Measurements from ENCODE around the gene P2RX7. TPM values are rescaled to one million over a fixed set of nuclear protein-coding genes. Genes with fewer than 3 reads are reported as not detected.

P2RX7 gene
- total RNA-seq, 2 experiments from 2014 or later: 5.0 to 6.6 TPM

DNA sequence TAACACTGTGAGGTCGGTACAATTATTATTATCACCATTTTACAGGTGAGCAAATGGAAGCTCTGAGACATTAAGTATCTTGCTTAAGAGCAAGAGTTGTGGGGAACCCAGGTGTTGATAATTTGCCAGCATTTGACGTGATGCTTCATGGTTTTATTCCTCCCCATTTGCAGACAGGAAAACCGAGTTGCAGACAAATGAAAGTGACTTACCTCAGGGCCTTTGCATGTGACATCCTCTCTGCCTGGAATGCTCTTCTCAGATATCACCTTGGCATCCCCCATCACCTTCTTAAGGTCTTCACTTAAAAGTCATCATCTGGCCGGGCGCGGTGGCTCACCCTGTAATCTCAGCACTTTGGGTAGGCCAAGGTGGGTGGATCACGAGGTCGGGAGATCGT, 21.0 kb upstream of the P2RX7 start:
- DNase-seq (no peak), ATAC-seq (no peak)
- POLR2A ChIA-PET: no interaction called here
- intact Hi-C loops (cut with DNase I, micrococcal nuclease): loop anchor here (2.0 to 10.0 kb wide), 4 partner anchors 111 to 471 kb away; partner anchors contain the start of gene CABP1 (in 2 of the 2)
- no peaks in the 10 kb centered on the region for H3K9me3 Mint-ChIP-seq (ENCODE audit: low read depth)
- no peaks in the 10 kb centered on the region for H3K27me3 Mint-ChIP-seq
- no peak overlapping the region for H3K27ac Mint-ChIP-seq
- H3K4me1 Mint-ChIP-seq: peaks cover 5% of the 10 kb centered on the region
- H3K4me3 Mint-ChIP-seq: no peak overlapping the region
- H3K36me3 Mint-ChIP-seq (ENCODE audit: low read depth): no peaks in the 10 kb centered on the region
- CTCF ChIA-PET: interaction anchor here (1.3 to 1.7 kb wide), 3 partner anchors 34 to 530 kb away, joined by 3 to 8 read pairs (median 5); no protein-coding TSS in a partner anchor

DNA sequence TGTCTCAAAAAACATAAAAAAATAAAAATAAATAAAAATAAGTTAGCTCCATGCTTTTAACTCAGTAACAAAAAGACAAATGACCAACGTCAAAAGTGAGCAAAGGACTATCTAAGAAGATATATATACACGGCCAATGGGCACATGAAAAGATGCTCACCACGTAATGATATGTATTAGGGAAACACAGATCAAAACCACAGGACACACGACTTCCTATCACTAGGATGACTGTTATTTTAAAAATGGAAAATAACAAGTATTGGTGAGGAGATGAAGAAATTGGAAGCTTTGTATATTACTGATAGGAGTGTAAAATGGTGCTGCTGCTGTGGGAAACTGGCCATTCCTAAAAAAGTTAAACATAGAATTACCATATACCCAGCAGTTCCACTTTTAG, 20.2 kb upstream of the P2RX7 start:
- POLR2A ChIA-PET: no interaction called here
- Mint-ChIP-seq H3K9me3 (ENCODE audit: low read depth) (no peaks in the 10 kb centered on the region), H3K4me1 (peaks cover 5% of the 10 kb centered on the region), H3K27ac (no peak overlapping the region), H3K4me3 (no peak overlapping the region), H3K36me3 (ENCODE audit: low read depth) (no peaks in the 10 kb centered on the region), H3K27me3 (no peaks in the 10 kb centered on the region)
- ATAC-seq: no peak
- no peak for DNase-seq
- intact Hi-C loops (cut with DNase I, micrococcal nuclease): loop anchor here in 1 of 2 experiments (10.0 kb wide), 1 partner anchor 468 kb away; the partner anchor contains the start of gene CABP1
- CTCF ChIA-PET: interaction anchor here (1.0 to 1.7 kb wide), 2 partner anchors 12 to 141 kb away, joined by 4 to 8 read pairs; no protein-coding TSS in a partner anchor

DNA sequence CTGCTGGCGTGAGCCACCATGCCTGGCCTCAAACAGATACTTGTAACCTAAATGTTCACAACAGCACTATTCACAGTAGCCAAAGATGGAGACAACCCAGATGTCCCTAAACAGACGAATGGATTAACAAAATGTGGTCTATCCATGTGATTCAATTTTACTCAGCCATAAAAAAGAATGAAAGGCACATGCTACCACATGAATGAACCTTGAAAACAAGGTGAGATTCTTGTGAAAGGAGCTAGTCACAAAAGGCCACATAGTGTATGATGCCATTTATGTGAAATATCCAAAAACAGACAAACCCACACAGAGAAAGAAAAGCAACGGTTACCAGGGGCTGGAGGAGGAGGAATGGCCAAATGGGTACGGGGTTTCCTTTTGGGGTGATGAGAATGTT, 19.6 kb upstream of the P2RX7 start:
- intact Hi-C loops (cut with DNase I, micrococcal nuclease): loop anchor here in 1 of 2 experiments (10.0 kb wide), 1 partner anchor 468 kb away; the partner anchor contains the start of gene CABP1
- ATAC-seq: no peak
- no peak overlapping the region for H3K27ac Mint-ChIP-seq

DNA sequence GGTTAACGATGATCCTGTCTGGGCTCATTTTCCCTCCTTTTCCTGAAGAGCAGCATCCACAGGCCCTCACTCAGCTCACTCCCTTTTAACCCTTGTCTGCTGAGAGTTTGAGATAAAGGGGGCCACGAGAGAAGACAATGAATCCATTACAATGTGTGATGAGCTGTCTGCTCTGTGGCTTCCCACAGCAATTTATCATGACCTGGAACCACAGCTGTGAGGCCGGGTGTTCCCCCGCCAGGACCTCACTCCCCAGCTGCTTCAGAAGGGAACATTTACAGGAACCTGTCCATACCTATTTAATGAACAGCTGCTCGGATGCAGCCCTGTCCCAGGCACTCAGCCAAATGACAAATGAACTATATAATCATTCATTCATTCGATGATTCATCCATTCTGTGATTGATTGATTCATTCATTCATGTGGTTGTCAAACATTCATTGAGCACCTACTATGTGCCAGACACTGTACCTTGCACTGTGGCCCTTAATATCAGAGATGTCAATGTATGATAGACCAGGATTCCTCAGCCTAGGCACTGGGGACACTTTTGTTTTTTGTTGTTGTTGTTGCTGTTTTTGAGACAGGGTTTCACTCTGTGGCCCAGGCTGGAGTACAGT, 18.5 kb upstream of the P2RX7 start:
- Mint-ChIP-seq H3K4me3 (no peak overlapping the region), H3K27me3 (no peaks in the 10 kb centered on the region), H3K4me1 (peaks cover 5% of the 10 kb centered on the region), H3K9me3 (ENCODE audit: low read depth) (no peaks in the 10 kb centered on the region), H3K27ac (no peak overlapping the region), H3K36me3 (ENCODE audit: low read depth) (no peaks in the 10 kb centered on the region)
- no peak for DNase-seq
- ChIA-PET POLR2A (interaction anchor here (0.6 kb wide), 1 partner anchor 103 kb away, joined by 6 read pairs; no protein-coding TSS in a partner anchor), CTCF (no interaction called here)
- intact Hi-C loops (cut with DNase I, micrococcal nuclease): loop anchor here in 1 of 2 experiments (10.0 kb wide), 1 partner anchor 469 kb away; the partner anchor contains the start of gene CABP1
- no peak for ATAC-seq

More for the DNA sequence above, 19.6 kb upstream of the P2RX7 start:
- H3K4me1 Mint-ChIP-seq: peaks cover 5% of the 10 kb centered on the region
- H3K36me3 Mint-ChIP-seq (ENCODE audit: low read depth): no peaks in the 10 kb centered on the region
- CTCF ChIA-PET: interaction anchor here (1.0 to 1.7 kb wide), 2 partner anchors 13 to 141 kb away, joined by 4 to 8 read pairs; no protein-coding TSS in a partner anchor
- POLR2A ChIA-PET: no interaction called here
- no peaks in the 10 kb centered on the region for H3K27me3 Mint-ChIP-seq
- H3K4me3 Mint-ChIP-seq: no peak overlapping the region
- no peaks in the 10 kb centered on the region for H3K9me3 Mint-ChIP-seq (ENCODE audit: low read depth)
- DNase-seq: no peak

DNA sequence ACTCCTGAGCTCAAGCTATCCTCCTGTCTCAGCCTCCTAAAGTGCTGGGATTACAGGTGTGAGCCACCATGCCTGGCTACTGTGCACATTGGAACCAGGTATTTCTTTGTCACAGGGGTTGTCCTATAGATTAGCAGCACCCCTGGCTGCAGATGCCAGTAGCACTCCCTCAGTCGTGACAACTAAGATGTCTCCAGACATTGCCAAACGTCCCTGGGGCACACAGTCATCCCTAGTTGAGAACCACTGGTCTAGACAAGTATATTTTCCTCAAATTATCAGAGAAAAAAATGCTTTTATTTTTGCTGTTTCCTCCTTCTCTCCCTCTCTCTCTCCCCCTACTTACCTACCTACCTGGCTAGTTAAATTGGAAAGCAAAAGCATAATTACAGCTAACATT, 17.9 kb upstream of the P2RX7 start:
- ChIA-PET POLR2A (interaction anchor here (0.6 kb wide), 1 partner anchor 102 kb away, joined by 6 read pairs; no protein-coding TSS in a partner anchor), CTCF (interaction anchor here (0.5 to 1.1 kb wide), 4 partner anchors 45 to 183 kb away, joined by 3 read pairs; no protein-coding TSS in a partner anchor)
- DNase-seq: no peak
- no peak overlapping the region for H3K27ac Mint-ChIP-seq
- no peaks in the 10 kb centered on the region for H3K9me3 Mint-ChIP-seq (ENCODE audit: low read depth)
- H3K4me3 Mint-ChIP-seq: no peak overlapping the region
- H3K4me1 Mint-ChIP-seq: peaks cover 5% of the 10 kb centered on the region
- intact Hi-C loops (cut with DNase I, micrococcal nuclease): loop anchor here in 1 of 2 experiments (10.0 kb wide), 1 partner anchor 470 kb away; the partner anchor contains the start of gene CABP1
- H3K27me3 Mint-ChIP-seq: no peaks in the 10 kb centered on the region
- H3K36me3 Mint-ChIP-seq (ENCODE audit: low read depth): no peaks in the 10 kb centered on the region
- no peak for ATAC-seq

DNA sequence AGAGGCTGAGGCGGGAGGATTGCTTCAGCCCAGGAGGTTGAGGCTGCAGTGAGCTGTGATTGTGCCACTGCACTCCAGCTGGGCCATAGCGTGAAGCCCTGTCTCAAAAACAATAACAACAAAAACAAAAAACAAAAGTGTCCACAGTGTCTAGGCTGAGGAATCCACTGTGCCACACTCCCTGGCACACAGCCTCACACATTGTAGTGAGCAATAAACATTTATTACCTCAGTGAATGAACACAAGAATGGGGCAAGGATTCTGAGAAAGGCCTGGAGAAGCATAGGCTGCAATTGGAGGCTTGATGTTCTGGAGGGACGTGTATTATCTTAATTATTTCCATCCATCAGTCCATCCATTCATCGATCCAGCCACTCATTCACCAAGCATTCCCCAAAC, 17.1 kb upstream of the P2RX7 start:
- Mint-ChIP-seq H3K36me3 (ENCODE audit: low read depth) (no peaks in the 10 kb centered on the region), H3K4me1 (peaks cover under 1% of the 10 kb centered on the region), H3K27me3 (no peaks in the 10 kb centered on the region), H3K27ac (no peak overlapping the region), H3K9me3 (ENCODE audit: low read depth) (no peaks in the 10 kb centered on the region), H3K4me3 (no peak overlapping the region)
- intact Hi-C loops (cut with DNase I, micrococcal nuclease): loop anchor here in 1 of 2 experiments (10.0 kb wide), 1 partner anchor 471 kb away; the partner anchor contains the start of gene CABP1
- POLR2A ChIA-PET: no interaction called here
- DNase-seq (no peak), ATAC-seq (no peak)
- CTCF ChIA-PET: interaction anchor here (1.1 kb wide), 1 partner anchor 54 kb away, joined by 3 read pairs; no protein-coding TSS in a partner anchor

DNA sequence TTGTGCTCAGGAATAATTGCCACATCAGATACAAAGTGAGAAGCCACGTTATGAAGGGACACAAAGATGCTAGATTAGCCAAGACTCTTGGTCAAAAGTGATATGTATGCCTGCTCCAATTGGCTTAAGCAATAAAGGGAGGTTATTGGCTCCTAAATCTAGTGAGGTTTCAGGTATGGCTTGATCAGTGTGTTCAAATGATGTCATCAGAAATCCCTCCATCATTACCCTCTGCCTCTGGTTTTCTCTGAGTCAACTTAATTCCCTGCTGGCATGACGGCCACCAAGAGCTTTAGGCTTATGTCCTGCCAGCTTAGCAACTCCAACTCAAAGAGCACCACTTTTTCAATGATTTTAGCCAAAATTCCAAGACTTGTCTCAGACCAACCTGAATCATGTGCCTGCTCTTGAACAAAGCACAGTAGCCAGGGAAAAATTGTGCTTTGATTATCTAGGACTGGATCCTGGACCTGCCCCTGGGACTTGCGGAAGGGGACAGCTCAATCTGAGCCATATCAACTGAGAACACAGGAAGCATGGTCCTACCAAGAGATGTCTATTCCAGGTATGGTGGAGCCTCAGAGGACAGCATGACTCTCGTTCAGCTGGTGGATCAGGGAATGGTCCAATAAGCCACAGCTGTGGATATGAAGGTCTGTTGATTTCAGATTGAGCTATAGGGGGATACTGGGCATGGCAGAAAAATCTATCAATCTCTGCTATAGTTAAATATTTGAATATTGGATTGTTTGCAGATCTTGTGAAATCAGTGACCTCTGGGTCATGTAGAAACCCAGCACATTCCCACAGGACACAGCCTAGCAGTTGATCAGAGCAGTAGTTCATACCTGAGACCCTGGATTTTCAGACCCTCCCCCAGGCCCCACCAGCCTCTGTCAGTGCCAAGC, 16.1 kb upstream of the P2RX7 start:
- DNase-seq: no peak
- Mint-ChIP-seq H3K9me3 (ENCODE audit: low read depth) (no peaks in the 10 kb centered on the region), H3K4me3 (no peak overlapping the region), H3K27me3 (no peaks in the 10 kb centered on the region), H3K27ac (no peak overlapping the region), H3K36me3 (ENCODE audit: low read depth) (no peaks in the 10 kb centered on the region), H3K4me1 (no peaks in the 10 kb centered on the region)
- ATAC-seq: no peak
- POLR2A ChIA-PET: interaction anchor here (0.6 kb wide), 1 partner anchor 106 kb away, joined by 3 read pairs; no protein-coding TSS in a partner anchor
- CTCF ChIA-PET: interaction anchor here (1.8 kb wide), 1 partner anchor 20 kb away, joined by 6 read pairs; no protein-coding TSS in a partner anchor
- intact Hi-C loops (cut with DNase I, micrococcal nuclease): loop anchor here in 1 of 2 experiments (10.0 kb wide), 1 partner anchor 472 kb away; the partner anchor contains the start of gene CABP1

DNA sequence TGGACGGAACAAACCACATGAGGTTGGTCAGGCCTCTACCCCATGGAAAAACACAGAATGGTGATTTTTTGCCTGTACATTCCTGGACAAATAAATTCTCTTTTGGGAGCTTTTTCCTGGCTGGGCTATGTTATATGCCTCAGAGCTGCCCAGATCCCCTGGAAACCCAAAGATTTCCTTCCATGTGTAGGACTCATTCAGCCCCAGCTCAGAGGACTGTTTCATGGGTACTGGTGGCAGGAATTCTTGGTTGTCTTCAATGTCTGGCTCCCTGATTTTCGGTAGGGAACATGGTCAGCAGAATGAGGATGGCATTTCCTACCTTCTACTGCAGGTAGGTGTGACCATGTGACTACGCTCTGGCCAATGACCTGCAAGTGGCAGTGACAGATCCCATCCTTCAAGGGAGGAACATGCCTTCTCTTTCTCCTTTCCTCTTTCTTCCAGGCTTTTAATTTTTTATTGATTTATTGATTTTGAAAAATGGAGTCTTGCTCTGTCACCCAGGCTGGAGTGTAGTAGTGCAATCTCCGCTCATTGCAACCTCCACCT, 15.4 kb upstream of the P2RX7 start:
- ATAC-seq (no peak), DNase-seq (no peak)
- H3K4me3 Mint-ChIP-seq: no peak overlapping the region
- no peaks in the 10 kb centered on the region for H3K36me3 Mint-ChIP-seq (ENCODE audit: low read depth)
- H3K9me3 Mint-ChIP-seq (ENCODE audit: low read depth): no peaks in the 10 kb centered on the region
- H3K27me3 Mint-ChIP-seq: no peaks in the 10 kb centered on the region
- ChIA-PET CTCF (interaction anchor here (0.6 to 1.8 kb wide), 2 partner anchors 21 to 344 kb away, joined by 3 to 6 read pairs; no protein-coding TSS in a partner anchor), POLR2A (no interaction called here)
- intact Hi-C loops (cut with DNase I, micrococcal nuclease): loop anchor here in 1 of 2 experiments (10.0 kb wide), 1 partner anchor 473 kb away; the partner anchor contains the start of gene CABP1
- no peaks in the 10 kb centered on the region for H3K4me1 Mint-ChIP-seq
- no peak overlapping the region for H3K27ac Mint-ChIP-seq

DNA sequence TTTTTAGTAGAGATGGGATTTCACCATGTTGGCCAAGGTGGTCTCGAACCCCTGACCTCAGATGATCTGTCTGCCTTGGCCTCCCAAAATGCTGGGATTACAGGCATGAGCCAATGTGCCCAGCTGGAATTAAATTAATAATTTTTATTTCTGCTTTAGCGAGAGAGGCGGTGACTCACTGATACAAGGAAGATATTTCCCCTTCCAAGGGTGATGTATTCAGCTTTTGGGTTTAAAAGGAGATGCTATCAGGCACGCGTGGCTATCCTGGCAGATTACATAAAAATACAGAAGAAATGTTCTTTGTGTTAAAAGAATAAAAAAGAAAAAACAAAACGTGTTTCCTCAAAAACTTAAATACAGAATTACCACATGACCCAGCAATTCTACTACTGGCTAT, 12.4 kb upstream of the P2RX7 start:
- peaks cover 19% of the 10 kb centered on the region for H3K4me1 Mint-ChIP-seq
- no peaks in the 10 kb centered on the region for H3K9me3 Mint-ChIP-seq (ENCODE audit: low read depth)
- CTCF ChIA-PET: no interaction called here
- DNase-seq (no peak), ATAC-seq (no peak)
- no peaks in the 10 kb centered on the region for H3K27me3 Mint-ChIP-seq
- no peak overlapping the region for H3K27ac Mint-ChIP-seq
- no peaks in the 10 kb centered on the region for H3K36me3 Mint-ChIP-seq (ENCODE audit: low read depth)
- intact Hi-C loops (cut with DNase I, micrococcal nuclease): no loop called here
- POLR2A ChIA-PET: no interaction called here
- H3K4me3 Mint-ChIP-seq: no peak overlapping the region

DNA sequence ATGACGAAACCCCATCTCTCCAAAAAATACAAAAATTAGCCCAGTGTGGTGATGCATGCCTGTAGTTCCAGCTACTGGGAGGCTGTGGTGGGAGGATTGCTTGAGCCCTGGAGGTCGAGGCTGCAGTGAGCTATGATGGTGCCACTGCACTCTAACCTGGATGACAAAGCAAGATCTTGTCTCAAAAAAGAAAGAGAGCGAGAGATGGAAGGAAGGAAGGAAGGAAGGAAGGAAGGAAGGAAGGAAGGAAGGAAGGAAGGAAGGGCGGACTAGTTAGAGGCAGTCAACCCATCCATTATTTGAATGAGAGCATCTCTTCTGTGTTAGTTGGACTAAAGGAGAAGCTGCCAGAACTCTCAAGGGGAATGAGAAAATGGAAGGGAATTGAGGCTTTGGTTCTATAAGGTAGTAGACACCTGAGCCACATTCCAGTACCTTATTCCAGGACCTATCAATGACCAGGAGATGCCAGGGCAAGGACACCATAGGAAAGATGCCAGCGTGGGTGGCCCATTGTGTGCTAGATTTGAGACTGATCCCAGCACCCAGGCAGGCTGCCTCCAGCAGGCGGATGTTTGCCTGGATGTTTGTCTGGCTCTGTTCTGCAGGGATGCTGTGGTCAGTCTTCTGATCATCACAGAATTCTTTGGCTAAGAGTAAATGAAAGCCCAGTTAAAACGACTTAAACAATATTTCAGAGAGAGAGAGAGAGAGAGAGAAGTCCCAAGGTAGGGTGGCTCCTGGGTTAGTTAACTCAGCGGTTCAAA, 11.5 kb upstream of the P2RX7 start:
- Mint-ChIP-seq H3K36me3 (ENCODE audit: low read depth) (no peaks in the 10 kb centered on the region), H3K9me3 (ENCODE audit: low read depth) (no peaks in the 10 kb centered on the region), H3K27me3 (no peaks in the 10 kb centered on the region), H3K27ac (no peak overlapping the region), H3K4me3 (no peak overlapping the region), H3K4me1 (peaks cover 19% of the 10 kb centered on the region)
- no peak for DNase-seq
- CTCF ChIA-PET: no interaction called here
- POLR2A ChIA-PET: no interaction called here
- intact Hi-C loops (cut with DNase I, micrococcal nuclease): no loop called here
- ATAC-seq: no peak

All from activated CD4-positive, alpha-beta T cell treated with anti-CD3 and anti-CD28 coated beads for 36 hours (primary cell).